GM19452 (cell line): ENCODE data around the gene EIF4E3.

ENCODE experiments used
- ATAC-seq: cut with Tn5 transposase; IDR thresholded peaks from one replicate; pipeline ENCODE4 v1.9.1; 2021; ENCODE audit not compliant: unreplicated experiment

EIF4E3 gene

GRCh38 chr3:71651625-71652024 lies 73.6 kb downstream of the EIF4E3 start:
- ATAC-seq = no peak

- ATAC-seq = no peak
Observed at GRCh38 chr3:71650372-71650771, 74.8 kb downstream of the EIF4E3 start.

GRCh38 chr3:71649757-71650156 lies 75.4 kb downstream of the EIF4E3 start:
- no peak for ATAC-seq

DNA sequence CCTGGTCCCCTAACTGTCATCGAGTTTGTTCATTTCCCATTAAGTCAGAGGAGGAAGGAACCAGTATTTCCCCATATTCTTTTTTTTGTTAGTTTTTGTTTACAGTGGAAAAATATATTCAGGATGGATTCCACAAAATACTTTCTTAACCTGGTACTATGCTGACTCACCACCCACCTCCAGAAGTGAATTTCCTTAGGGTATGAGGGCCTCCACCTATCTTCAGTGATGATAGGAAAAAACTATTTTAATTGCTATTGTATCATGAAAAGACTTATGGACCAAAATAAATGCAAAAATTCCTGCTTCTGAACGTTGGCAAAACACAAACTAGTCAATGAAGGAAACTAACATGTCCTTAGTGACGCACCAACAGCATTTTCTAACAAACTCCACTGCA lies 77.5 kb downstream of the EIF4E3 start:
- no peak for ATAC-seq

GRCh38 chr3:71646971-71647370 lies 78.2 kb downstream of the EIF4E3 start:
- no peak for ATAC-seq

DNA sequence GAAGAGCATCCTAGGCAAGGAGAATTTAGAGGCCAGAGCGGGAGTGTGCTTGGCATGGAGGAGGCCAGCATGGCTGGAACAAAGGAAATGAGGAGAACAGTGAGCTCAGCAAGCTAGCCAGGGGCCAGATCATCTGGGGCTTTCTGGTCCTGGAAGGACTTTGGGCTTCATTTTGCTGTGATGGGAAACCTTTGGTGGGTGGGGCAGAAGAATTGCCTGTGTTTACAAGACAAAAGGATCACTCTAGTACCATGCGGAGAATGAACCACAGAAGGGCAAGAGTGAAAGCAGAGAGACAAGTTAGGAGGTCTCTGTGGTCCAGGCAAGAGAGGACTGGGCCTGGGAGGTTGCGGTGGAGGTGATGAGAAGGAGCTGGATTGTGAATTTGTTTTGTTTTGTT lies 80.1 kb downstream of the EIF4E3 start:
- ATAC-seq = no peak

DNA sequence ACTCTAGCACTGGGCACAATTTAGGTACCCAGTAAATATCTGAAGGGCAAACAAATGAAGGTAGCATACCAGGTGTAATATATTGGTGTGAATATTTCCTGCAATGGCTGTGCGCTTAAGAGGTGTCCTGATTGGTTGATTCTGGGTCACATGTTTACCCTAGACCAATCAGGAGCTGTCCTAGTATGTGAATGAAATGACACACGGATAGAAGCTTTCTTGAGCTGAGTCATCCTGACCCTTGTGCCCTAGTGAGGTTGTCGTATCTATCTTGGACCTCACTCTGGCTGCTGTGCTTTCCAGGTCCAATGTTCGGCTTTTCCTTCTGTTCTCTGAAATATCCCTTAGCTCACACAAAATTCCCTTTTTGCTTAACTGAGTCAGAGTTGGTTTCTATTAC lies 83.5 kb downstream of the EIF4E3 start:
- ATAC-seq = peak; percentile 60

DNA sequence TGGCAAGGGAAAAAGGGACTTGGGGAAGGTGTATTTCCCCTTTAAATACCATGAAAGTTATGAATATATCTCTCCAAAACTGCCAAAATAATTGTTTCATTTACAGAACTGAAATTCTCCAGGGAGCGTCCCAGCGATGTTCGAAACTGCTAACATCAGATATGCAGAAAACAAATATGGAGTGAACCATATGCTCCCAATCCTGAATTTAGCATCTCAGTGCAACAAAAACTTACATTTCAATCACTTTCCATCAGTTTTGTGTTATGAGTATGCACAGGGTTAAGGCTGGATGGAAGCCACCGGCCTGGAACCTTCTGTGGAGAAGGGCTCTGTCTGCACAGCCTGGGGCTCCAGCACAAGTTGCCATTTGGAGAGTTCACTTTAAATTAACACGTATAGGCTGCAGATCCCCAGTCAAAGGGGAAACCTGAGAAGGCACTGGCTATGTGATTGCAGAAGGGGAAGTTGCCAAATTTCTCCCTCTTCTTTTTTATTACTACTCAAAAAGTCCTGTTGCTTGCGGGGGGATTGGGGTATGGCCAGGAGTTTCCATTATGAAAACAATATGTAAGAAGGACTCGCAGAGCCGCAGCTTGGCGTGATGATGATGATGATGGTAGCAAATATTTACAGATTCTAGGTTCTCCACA lies 84.7 kb downstream of the EIF4E3 start:
- ATAC-seq = no peak

- no peak for ATAC-seq
Observed at GRCh38 chr3:71636482-71636881, 88.7 kb downstream of the EIF4E3 start.

- no peak for ATAC-seq
Observed at GRCh38 chr3:71636001-71636400, 89.2 kb downstream of the EIF4E3 start.

- no peak for ATAC-seq
Observed at GRCh38 chr3:71634671-71635070, 90.5 kb downstream of the EIF4E3 start.

DNA sequence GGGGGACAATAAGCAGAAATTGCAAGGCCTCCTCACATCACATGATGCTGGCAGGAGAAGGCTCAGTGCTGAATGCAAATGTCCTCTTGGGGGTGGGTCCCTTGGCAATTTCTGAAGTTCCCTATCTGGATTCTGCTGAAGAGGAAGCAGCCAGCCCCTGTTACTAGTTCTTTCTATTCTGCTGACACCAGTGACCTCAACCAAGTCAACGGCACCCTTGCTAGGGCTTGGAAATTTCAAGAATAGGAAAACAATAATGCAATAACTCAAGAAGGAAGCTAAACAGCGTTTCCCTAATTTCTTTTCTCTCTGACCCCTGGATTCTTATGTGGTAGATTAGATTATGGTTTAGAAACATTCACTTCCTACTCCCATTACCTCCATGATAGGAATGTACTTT lies 95.5 kb downstream of the EIF4E3 start:
- no peak for ATAC-seq

DNA sequence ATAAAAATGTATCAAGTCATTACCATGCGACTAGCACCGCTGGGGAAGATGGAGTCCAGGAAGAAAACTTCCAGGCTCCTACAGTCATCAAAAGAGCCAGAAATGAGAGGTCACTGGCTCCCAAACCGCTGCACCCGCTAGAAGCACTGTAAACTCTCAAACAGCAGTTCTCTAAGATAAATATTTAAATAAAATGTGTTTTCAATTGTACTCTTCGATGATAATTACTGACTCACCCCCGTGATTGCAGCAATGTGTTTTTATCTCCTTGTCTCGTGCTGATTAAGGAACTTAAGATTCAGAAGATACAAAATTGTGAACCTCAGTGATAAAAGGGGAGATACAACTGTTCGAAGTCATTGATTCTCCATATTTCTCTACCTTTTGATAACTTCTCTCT lies 95.9 kb downstream of the EIF4E3 start:
- ATAC-seq = no peak

DNA sequence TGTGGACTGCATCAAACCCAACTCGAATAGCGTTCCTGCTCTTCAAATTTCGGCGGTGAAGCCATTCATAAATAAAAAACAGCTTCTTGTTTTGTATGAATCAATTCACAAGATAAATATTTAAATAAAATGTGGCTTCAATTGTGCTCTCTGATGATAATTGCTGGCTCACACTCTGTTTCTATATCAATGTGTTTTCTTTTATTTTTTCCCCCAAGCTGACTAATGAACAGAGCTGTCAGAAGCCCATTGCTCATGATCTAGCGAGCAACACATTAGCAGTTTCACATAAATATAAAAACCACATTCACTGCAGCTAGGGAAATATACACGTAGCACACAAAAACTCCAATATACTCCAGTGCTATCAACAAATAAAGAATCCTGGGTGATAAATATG lies 96.7 kb downstream of the EIF4E3 start:
- no peak for ATAC-seq

DNA sequence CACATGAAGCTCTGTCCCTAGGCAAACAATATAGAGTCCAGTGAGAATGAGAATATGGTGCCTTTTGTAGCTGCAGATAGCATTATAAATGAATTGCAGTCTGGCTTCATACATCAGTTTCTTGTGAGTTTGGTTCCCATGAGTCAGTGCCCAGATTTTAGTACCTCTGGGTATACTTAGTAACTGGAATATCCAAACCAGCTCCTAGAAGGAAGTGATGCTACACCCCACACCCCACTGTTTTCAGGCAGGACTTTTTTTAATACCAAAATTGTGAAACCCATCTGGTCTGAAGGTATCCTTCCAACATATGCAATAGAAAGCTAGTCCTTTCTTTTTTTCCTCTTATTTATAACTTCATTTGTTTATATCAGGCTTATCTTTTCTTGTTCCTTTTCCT lies 99.5 kb downstream of the EIF4E3 start:
- ATAC-seq = no peak
